Neural cell (in vitro differentiated cells): ENCODE results near the gene NPFF.
"Not testable (repeated sequence)": the region's sequence is repeated elsewhere in the genome, so short reads cannot be mapped to it uniquely, and the experiment has no call there.

Experiments used
- CTCF ChIP-seq: fragments of 450-650 bp; IDR thresholded peaks from 2 replicates; pipeline ENCODE4 v1.5.1; 2014; ENCODE audit warnings: antibody characterized with exemption, mild to moderate bottlenecking, moderate library complexity; ENCODE audit not compliant: poor library complexity, severe bottlenecking
- EZH2 ChIP-seq: fragments of 200-600, 300-800 bp; shearing (Covaris generic), sonication (generic); IDR thresholded peaks from 2 replicates; pipeline ENCODE4 v1.6.1; 2014; ENCODE audit warnings: antibody characterized with exemption, low read length, borderline replicate concordance, mild to moderate bottlenecking; ENCODE audit not compliant: insufficient read depth, poor library complexity, severe bottlenecking
- RAD21 ChIP-seq: fragments of 450-650 bp; conservative IDR thresholded peaks from 2 replicates; pipeline ENCODE4 v1.6.1; 2014; ENCODE audit warnings: antibody characterized with exemption, mild to moderate bottlenecking, moderate library complexity
- REST ChIP-seq: IDR thresholded peaks from 2 replicates; pipeline ENCODE4 v1.6.1; 2012; ENCODE audit warnings: borderline replicate concordance

GRCh38 chr12:53548354-53548753 lies 41.1 kb upstream of the NPFF start:
- TF ChIP-seq REST, CTCF, EZH2, RAD21: not testable (repeated sequence)
